HepG2 (cell line): Measurements from ENCODE around the gene MFSD8.

Experiments used
- ETV6 ChIP-seq: sonication (generic); formaldehyde crosslinking; conservative IDR thresholded peaks from 2 replicates; pipeline ENCODE4 v1.4.0; 2020; ENCODE audit warnings: missing genetic modification reagents
- HMG20B ChIP-seq: conservative IDR thresholded peaks from 2 replicates; pipeline ENCODE4 v1.6.1; 2016; ENCODE audit warnings: missing genetic modification reagents, missing compliant biosample characterization
- MBD4 ChIP-seq: IDR thresholded peaks from 2 replicates; pipeline ENCODE4 v1.6.1; 2012; ENCODE audit warnings: low read length, inconsistent platforms, borderline replicate concordance
- ZNF3 ChIP-seq: IDR thresholded peaks from 2 replicates; pipeline ENCODE4 v1.7.0; 2017; ENCODE audit warnings: inconsistent platforms
- ZNF746 ChIP-seq: sonication (generic); formaldehyde crosslinking; IDR thresholded peaks from 2 replicates; pipeline ENCODE4 v1.8.0; 2022; ENCODE audit warnings: mild to moderate bottlenecking, missing genetic modification reagents
- TF ChIP-seq, protein P1 (sequence below): sonication (generic); formaldehyde crosslinking; IDR thresholded peaks from 2 replicates; pipeline ENCODE4 v1.4.0; 2020; ENCODE audit warnings: missing genetic modification reagents, borderline replicate concordance

DNA sequence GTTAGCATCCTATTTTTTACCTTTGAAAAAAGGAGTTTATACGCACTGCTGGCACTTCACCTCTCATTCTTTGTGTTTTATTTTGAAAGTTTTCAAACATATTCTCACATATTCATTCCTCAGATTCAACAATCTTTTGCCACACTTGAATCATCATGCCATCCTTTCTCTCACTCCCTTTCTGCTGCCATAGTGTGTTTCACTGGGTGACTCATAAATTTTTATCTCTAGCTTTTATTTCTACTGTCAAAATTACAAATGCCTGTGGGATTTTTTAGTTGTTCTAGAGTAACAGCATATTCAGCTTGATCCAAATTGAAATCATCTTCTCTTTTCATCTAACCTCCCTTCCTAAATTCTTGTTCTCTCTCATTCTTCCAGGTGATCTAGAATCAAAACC, 28.0 kb downstream of the MFSD8 start:
- TF ChIP-seq ETV6 (CRISPR knock-in tag), result no peak
- TF ChIP-seq, protein P1, sequence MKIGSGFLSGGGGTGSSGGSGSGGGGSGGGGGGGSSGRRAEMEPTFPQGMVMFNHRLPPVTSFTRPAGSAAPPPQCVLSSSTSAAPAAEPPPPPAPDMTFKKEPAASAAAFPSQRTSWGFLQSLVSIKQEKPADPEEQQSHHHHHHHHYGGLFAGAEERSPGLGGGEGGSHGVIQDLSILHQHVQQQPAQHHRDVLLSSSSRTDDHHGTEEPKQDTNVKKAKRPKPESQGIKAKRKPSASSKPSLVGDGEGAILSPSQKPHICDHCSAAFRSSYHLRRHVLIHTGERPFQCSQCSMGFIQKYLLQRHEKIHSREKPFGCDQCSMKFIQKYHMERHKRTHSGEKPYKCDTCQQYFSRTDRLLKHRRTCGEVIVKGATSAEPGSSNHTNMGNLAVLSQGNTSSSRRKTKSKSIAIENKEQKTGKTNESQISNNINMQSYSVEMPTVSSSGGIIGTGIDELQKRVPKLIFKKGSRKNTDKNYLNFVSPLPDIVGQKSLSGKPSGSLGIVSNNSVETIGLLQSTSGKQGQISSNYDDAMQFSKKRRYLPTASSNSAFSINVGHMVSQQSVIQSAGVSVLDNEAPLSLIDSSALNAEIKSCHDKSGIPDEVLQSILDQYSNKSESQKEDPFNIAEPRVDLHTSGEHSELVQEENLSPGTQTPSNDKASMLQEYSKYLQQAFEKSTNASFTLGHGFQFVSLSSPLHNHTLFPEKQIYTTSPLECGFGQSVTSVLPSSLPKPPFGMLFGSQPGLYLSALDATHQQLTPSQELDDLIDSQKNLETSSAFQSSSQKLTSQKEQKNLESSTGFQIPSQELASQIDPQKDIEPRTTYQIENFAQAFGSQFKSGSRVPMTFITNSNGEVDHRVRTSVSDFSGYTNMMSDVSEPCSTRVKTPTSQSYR (CRISPR knock-in tag), result no peak
- TF ChIP-seq HMG20B (CRISPR knock-in tag), result no peak
- TF ChIP-seq ZNF3 (CRISPR knock-in tag), result no peak
- no peak for TF ChIP-seq ZNF746 (CRISPR knock-in tag)
- no peak for TF ChIP-seq MBD4
